ENCODE measurements around the gene RBBP4.

DNA sequence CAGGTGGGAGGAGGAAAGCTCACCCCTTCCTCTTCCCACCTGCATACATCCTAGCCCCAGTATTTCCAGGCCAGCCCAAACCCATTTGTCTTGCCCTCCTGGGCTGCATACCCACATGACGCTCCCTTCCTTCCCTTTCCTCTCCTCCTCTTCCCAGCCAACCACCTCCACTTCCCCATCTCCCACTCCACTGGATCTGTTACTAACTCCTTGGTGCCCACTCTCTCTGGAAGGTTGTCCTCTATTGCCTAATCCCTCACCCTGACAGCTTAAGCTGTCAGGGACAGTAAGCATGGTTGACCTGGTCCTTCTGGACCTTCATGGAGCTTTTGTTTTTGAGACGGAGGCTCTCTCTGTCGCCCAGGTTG is 74.6 kb downstream of the RBBP4 start:
- TF ChIP-seq, protein P1, sequence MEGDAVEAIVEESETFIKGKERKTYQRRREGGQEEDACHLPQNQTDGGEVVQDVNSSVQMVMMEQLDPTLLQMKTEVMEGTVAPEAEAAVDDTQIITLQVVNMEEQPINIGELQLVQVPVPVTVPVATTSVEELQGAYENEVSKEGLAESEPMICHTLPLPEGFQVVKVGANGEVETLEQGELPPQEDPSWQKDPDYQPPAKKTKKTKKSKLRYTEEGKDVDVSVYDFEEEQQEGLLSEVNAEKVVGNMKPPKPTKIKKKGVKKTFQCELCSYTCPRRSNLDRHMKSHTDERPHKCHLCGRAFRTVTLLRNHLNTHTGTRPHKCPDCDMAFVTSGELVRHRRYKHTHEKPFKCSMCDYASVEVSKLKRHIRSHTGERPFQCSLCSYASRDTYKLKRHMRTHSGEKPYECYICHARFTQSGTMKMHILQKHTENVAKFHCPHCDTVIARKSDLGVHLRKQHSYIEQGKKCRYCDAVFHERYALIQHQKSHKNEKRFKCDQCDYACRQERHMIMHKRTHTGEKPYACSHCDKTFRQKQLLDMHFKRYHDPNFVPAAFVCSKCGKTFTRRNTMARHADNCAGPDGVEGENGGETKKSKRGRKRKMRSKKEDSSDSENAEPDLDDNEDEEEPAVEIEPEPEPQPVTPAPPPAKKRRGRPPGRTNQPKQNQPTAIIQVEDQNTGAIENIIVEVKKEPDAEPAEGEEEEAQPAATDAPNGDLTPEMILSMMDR (conservative IDR thresholded peaks at IDR 0.05), result no peak
- no peak for TF ChIP-seq ZFX (IDR thresholded peaks at IDR 0.05)
